HEK293 (cell line): ENCODE results near the gene DCST2.

Source experiments
- HOXD13 ChIP-seq: sonication (generic); formaldehyde crosslinking; IDR thresholded peaks from 2 replicates; pipeline ENCODE4 v1.8.0; 2022; ENCODE audit warnings: missing genetic modification reagents, borderline replicate concordance
- KLF1 ChIP-seq: fragments of 450-650 bp; formaldehyde crosslinking; IDR thresholded peaks from 2 replicates; pipeline ENCODE4 v1.5.1; 2016; ENCODE audit warnings: missing biosample characterization, missing genetic modification characterization
- KLF17 ChIP-seq: fragments of 450-650 bp; formaldehyde crosslinking; IDR thresholded peaks from 2 replicates; pipeline ENCODE4 v1.5.1; 2016; ENCODE audit warnings: missing biosample characterization, missing genetic modification characterization
- MZF1 ChIP-seq: fragments of 450-650 bp; formaldehyde crosslinking; IDR thresholded peaks from 2 replicates; pipeline ENCODE4 v1.5.1; 2017; ENCODE audit warnings: missing biosample characterization, missing genetic modification characterization, borderline replicate concordance
- OSR2 ChIP-seq: fragments of 450-650 bp; formaldehyde crosslinking; IDR thresholded peaks from 2 replicates; pipeline ENCODE4 v1.5.1; 2016; ENCODE audit warnings: missing biosample characterization, missing genetic modification characterization
- SETDB1 ChIP-seq: IDR thresholded peaks from one replicate; pipeline ENCODE4 v1.6.1; 2017; ENCODE audit warnings: mild to moderate bottlenecking, low read length, moderate library complexity, mixed read lengths; ENCODE audit not compliant: insufficient read length
- SP3 ChIP-seq: fragments of 450-650 bp; formaldehyde crosslinking; IDR thresholded peaks from 2 replicates; pipeline ENCODE4 v1.5.1; 2016; ENCODE audit warnings: missing biosample characterization, missing genetic modification characterization
- TRIM28 ChIP-seq: IDR thresholded peaks from 2 replicates; pipeline ENCODE4 v1.6.1; 2011; ENCODE audit warnings: low read length, control low read depth, borderline replicate concordance
- TSHZ1 ChIP-seq: fragments of 450-650 bp; formaldehyde crosslinking; IDR thresholded peaks from 2 replicates; pipeline ENCODE4 v1.5.1; 2016; ENCODE audit warnings: missing biosample characterization, missing genetic modification characterization, borderline replicate concordance
- YY2 ChIP-seq: fragments of 450-650 bp; formaldehyde crosslinking; IDR thresholded peaks from 2 replicates; pipeline ENCODE4 v1.5.1; 2016; ENCODE audit warnings: missing biosample characterization, missing genetic modification characterization
- ZBTB10 ChIP-seq: fragments of 450-650 bp; formaldehyde crosslinking; IDR thresholded peaks from 2 replicates; pipeline ENCODE4 v1.5.1; 2016; ENCODE audit warnings: missing biosample characterization, missing genetic modification characterization
- ZBTB11 ChIP-seq: fragments of 450-650 bp; formaldehyde crosslinking; conservative IDR thresholded peaks from 2 replicates; pipeline ENCODE4 v1.5.1; 2016; ENCODE audit warnings: low read depth, missing biosample characterization, missing genetic modification characterization
- ZBTB48 ChIP-seq: fragments of 450-650 bp; formaldehyde crosslinking; IDR thresholded peaks from 2 replicates; pipeline ENCODE4 v1.5.1; 2016; ENCODE audit warnings: missing biosample characterization, missing genetic modification characterization
- ZFP41 ChIP-seq: fragments of 450-650 bp; formaldehyde crosslinking; IDR thresholded peaks from 2 replicates; pipeline ENCODE4 v1.5.1; 2016; ENCODE audit warnings: missing biosample characterization, missing genetic modification characterization, borderline replicate concordance
- ZNF157 ChIP-seq: fragments of 450-650 bp; formaldehyde crosslinking; IDR thresholded peaks from 2 replicates; pipeline ENCODE4 v1.5.1; 2016; ENCODE audit warnings: missing biosample characterization, missing genetic modification characterization
- ZNF354C ChIP-seq: fragments of 450-650 bp; formaldehyde crosslinking; IDR thresholded peaks from 2 replicates; pipeline ENCODE4 v1.5.1; 2016; ENCODE audit warnings: missing biosample characterization, missing genetic modification characterization, low read depth, borderline replicate concordance
- ZNF391 ChIP-seq: fragments of 450-650 bp; formaldehyde crosslinking; IDR thresholded peaks from 2 replicates; pipeline ENCODE4 v1.5.1; 2016; ENCODE audit warnings: low read depth, missing biosample characterization, missing genetic modification characterization, borderline replicate concordance
- ZNF426 ChIP-seq: fragments of 450-650 bp; formaldehyde crosslinking; IDR thresholded peaks from 2 replicates; pipeline ENCODE4 v1.5.1; 2017; ENCODE audit warnings: missing biosample characterization, missing genetic modification characterization, mild to moderate bottlenecking, inconsistent platforms, moderate library complexity
- ZNF473 ChIP-seq: fragments of 450-650 bp; formaldehyde crosslinking; IDR thresholded peaks from 2 replicates; pipeline ENCODE4 v1.5.1; 2017; ENCODE audit warnings: missing biosample characterization, missing genetic modification characterization
- ZNF548 ChIP-seq: fragments of 450-650 bp; formaldehyde crosslinking; IDR thresholded peaks from 2 replicates; pipeline ENCODE4 v1.5.1; 2016; ENCODE audit warnings: missing biosample characterization, missing genetic modification characterization
- ZNF664 ChIP-seq: fragments of 450-650 bp; formaldehyde crosslinking; IDR thresholded peaks from 2 replicates; pipeline ENCODE4 v1.5.1; 2016; ENCODE audit warnings: missing biosample characterization, missing genetic modification characterization
- ZNF677 ChIP-seq: fragments of 450-650 bp; IDR thresholded peaks from 2 replicates; pipeline ENCODE4 v1.5.0; 2018; ENCODE audit warnings: missing biosample characterization, mild to moderate bottlenecking, missing genetic modification characterization, moderate library complexity
- ZNF747 ChIP-seq: fragments of 450-650 bp; formaldehyde crosslinking; IDR thresholded peaks from 2 replicates; pipeline ENCODE4 v1.5.1; 2016; ENCODE audit warnings: missing biosample characterization, missing genetic modification characterization
- TF ChIP-seq, protein P1 (sequence below): fragments of 450-650 bp; formaldehyde crosslinking; IDR thresholded peaks from 2 replicates; pipeline ENCODE4 v1.5.1; 2017; ENCODE audit warnings: missing biosample characterization, mild to moderate bottlenecking, missing genetic modification characterization, moderate library complexity
- TF ChIP-seq, protein P2 (sequence below): fragments of 450-650 bp; formaldehyde crosslinking; IDR thresholded peaks from 2 replicates; pipeline ENCODE4 v1.5.1; 2016; ENCODE audit warnings: missing biosample characterization, missing genetic modification characterization

The DCST2 gene

DNA sequence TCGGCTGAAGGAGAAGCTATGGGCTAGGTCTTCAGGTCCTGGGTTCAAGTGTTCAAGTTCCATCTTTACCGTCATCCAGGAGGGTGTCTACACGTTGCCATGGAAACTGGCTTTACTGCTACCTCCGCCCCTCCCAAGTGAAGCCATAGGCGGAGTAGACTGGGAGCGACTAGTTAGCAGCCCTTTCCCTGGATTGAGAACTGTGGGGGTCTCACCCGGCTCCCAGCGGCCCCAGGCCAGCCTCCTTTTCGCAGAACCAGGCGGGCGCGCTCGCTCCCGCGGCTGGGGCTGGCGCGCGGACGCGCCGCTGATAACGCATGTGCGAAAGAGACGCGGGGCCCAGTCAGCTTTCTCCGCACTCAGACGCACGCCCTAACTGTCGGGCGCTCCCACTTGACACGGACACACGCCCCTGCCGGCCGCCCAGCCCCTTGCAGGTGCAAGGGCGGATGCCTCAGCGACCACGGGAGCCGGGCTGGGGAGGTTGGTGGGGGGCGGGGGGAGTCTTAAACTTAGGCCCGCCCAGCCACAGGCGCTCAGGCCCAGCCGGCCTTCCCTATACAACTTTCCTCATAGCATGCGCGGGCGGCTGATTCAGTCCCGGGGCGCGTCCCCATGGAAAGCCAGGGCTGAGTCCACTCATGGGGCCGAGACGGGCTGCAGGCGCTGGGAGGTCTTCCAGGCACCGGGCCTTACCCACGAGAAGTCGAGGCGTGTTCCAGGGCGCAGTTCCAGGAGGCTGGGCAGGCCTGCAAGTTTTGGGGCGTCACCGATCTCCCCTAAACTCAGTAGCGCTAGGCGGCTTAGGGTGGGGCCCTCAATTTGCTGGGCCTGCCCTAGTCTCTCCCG lies 37.4 kb upstream of the DCST2 start (continued):
- TF ChIP-seq ZNF157, result no peak
- TF ChIP-seq ZFP41 (tag by site-specific recombination), result no peak
- TF ChIP-seq SETDB1, result no peak
- peak; percentile 53; the same call in 1 of the 2 replicates for TF ChIP-seq ZBTB10 (tag by site-specific recombination)
- TF ChIP-seq MZF1 (tag by site-specific recombination), result no peak
- TF ChIP-seq KLF17 (tag by site-specific recombination), result 0 out of 2 replicates have a peak, but pooled peaks have one; percentile 14
- TF ChIP-seq ZNF354C (tag by site-specific recombination), result no peak
- TF ChIP-seq TSHZ1 (tag by site-specific recombination), result no peak
- no peak for TF ChIP-seq TRIM28
- 0 out of 2 replicates have a peak, but pooled peaks have one; percentile 21 for TF ChIP-seq ZBTB48 (tag by site-specific recombination)
- TF ChIP-seq KLF1 (tag by site-specific recombination), result peak; percentile 97
- no peak for TF ChIP-seq HOXD13 (CRISPR knock-in tag)
- TF ChIP-seq YY2, result no peak
- TF ChIP-seq, protein P1, sequence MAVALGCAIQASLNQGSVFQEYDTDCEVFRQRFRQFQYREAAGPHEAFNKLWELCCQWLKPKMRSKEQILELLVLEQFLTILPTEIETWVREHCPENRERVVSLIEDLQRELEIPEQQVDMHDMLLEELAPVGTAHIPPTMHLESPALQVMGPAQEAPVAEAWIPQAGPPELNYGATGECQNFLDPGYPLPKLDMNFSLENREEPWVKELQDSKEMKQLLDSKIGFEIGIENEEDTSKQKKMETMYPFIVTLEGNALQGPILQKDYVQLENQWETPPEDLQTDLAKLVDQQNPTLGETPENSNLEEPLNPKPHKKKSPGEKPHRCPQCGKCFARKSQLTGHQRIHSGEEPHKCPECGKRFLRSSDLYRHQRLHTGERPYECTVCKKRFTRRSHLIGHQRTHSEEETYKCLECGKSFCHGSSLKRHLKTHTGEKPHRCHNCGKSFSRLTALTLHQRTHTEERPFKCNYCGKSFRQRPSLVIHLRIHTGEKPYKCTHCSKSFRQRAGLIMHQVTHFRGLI, result peak; percentile 93
- TF ChIP-seq ZNF677 (tag by site-specific recombination), result no peak
- no peak for TF ChIP-seq ZNF548 (tag by site-specific recombination)
- no peak for TF ChIP-seq ZNF391 (tag by site-specific recombination)
- TF ChIP-seq ZNF664 (tag by site-specific recombination), result no peak
- no peak for TF ChIP-seq ZNF473 (tag by site-specific recombination)
- TF ChIP-seq OSR2 (tag by site-specific recombination), result no peak
- TF ChIP-seq SP3 (tag by site-specific recombination), result peak; percentile 79
- TF ChIP-seq ZNF747 (tag by site-specific recombination), result no peak
- TF ChIP-seq, protein P2, sequence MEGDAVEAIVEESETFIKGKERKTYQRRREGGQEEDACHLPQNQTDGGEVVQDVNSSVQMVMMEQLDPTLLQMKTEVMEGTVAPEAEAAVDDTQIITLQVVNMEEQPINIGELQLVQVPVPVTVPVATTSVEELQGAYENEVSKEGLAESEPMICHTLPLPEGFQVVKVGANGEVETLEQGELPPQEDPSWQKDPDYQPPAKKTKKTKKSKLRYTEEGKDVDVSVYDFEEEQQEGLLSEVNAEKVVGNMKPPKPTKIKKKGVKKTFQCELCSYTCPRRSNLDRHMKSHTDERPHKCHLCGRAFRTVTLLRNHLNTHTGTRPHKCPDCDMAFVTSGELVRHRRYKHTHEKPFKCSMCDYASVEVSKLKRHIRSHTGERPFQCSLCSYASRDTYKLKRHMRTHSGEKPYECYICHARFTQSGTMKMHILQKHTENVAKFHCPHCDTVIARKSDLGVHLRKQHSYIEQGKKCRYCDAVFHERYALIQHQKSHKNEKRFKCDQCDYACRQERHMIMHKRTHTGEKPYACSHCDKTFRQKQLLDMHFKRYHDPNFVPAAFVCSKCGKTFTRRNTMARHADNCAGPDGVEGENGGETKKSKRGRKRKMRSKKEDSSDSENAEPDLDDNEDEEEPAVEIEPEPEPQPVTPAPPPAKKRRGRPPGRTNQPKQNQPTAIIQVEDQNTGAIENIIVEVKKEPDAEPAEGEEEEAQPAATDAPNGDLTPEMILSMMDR, result peak; percentile 81
- TF ChIP-seq ZBTB11 (tag by site-specific recombination), result no peak
- no peak for TF ChIP-seq ZNF426
